Measurements from ENCODE around the gene ARID3B.
"Not testable (repeated sequence)": the region's sequence is repeated elsewhere in the genome, so short reads cannot be mapped to it uniquely, and the experiment has no call there.

Gene ARID3B

DNA sequence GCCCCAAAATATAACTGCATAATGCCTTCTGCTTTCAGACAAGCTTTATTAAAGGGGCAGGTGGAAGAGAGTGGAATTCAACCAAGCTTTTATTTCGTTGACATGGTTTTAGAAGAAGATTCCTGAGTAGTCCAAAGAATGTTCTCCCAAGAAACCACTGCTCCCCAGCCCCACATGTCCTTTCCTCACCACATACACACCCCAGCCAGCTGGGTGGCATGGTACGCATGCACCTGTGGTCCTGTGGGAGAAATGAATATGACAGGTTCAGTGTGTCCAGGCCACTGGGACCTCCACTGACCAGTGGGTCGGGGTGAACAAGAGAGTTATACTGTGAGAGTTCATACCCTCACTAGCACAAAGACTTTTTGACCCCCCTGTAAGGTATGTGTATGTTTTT lies 30.2 kb downstream of the ARID3B start:
- no peak overlapping the region for H3K27ac Mint-ChIP-seq
- peaks cover 12% of the 10 kb centered on the region for H3K4me1 Mint-ChIP-seq (ENCODE audit: low read depth)
- H3K36me3 Mint-ChIP-seq (ENCODE audit: low read depth): peaks cover 52% of the 10 kb centered on the region
- no peaks in the 10 kb centered on the region for H3K27me3 Mint-ChIP-seq
- no peak overlapping the region for H3K4me3 Mint-ChIP-seq
- H3K9me3 Mint-ChIP-seq: no peaks in the 10 kb centered on the region

DNA sequence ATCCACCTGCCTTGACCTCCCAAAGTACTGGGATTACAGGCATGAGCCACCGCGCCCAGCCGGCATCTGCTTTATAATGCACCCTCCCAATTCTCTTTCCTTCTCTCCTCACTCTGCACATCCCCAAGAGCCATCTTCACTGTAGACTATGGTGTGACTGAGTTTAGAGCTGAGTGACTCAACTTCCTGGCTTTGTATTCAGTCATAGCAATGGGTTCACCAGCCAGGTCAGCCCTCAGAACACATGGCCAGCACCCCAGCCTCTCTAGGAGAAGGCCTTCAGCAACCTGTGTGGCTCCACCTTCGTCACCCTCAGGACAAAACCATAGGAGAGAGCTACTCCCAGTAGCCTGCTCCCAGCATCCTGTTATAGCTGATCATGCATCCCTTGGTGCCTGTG lies 33.0 kb downstream of the ARID3B start:
- H3K27ac Mint-ChIP-seq: no peak overlapping the region

DNA sequence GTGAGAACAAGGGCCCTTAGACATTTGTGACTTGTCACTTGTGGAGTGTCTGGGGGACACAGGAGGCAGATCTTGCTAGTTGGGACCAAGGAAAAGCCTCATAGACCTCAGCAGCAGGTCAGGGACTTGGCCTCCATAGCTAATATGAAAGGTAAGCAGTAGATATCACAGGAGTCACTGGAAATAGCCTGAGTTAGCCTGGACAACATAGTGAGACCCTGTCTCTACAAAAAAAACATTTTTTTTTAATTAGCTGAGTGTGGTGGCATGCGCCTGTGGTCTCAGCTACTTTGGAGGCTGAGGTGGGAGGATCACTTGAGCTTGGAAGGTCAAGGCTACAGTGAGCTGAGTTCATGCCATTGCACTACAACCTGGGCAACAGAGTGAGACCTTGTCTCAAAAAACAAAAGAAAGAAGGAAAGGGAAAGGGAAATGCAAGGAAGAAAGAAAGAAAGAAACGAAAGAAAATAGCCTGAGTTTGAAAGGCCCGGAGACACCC lies 37.5 kb downstream of the ARID3B start:
- Mint-ChIP-seq H3K4me3 (no peak overlapping the region), H3K9me3 (no peaks in the 10 kb centered on the region), H3K4me1 (ENCODE audit: low read depth) (no peaks in the 10 kb centered on the region), H3K27me3 (no peaks in the 10 kb centered on the region), H3K27ac (peak overlapping the region; percentile 81), H3K36me3 (ENCODE audit: low read depth) (peaks cover 37% of the 10 kb centered on the region)

More for the DNA sequence above, 33.0 kb downstream of the ARID3B start:
- Mint-ChIP-seq H3K9me3 (no peaks in the 10 kb centered on the region), H3K27me3 (no peaks in the 10 kb centered on the region), H3K4me3 (no peak overlapping the region), H3K36me3 (ENCODE audit: low read depth) (peaks cover 52% of the 10 kb centered on the region), H3K4me1 (ENCODE audit: low read depth) (no peaks in the 10 kb centered on the region)

DNA sequence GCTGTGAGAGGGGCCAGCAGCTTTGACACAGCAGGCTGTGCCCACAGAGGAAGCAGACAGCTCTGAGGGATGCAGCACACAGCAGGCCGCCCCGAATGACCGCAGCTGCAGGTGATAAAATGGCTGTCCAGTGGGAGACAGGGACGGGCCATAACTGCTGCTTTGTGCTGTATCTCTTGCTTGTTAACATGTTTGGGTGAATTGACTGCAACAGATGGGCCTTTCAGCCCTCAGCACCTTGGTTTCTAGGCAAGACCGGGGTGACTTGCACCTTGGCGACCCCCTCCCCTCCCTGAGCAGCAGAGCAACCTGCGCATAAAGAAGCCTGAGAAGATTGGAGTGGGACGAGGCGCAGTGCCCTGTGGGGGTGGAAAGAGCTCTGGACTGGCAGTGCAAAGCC lies 38.0 kb downstream of the ARID3B start:
- no peaks in the 10 kb centered on the region for H3K27me3 Mint-ChIP-seq
- H3K27ac Mint-ChIP-seq: peak overlapping the region; percentile 81
- H3K4me1 Mint-ChIP-seq (ENCODE audit: low read depth): no peaks in the 10 kb centered on the region
- H3K4me3 Mint-ChIP-seq: no peak overlapping the region
- no peaks in the 10 kb centered on the region for H3K9me3 Mint-ChIP-seq
- peaks cover 34% of the 10 kb centered on the region for H3K36me3 Mint-ChIP-seq (ENCODE audit: low read depth)

DNA sequence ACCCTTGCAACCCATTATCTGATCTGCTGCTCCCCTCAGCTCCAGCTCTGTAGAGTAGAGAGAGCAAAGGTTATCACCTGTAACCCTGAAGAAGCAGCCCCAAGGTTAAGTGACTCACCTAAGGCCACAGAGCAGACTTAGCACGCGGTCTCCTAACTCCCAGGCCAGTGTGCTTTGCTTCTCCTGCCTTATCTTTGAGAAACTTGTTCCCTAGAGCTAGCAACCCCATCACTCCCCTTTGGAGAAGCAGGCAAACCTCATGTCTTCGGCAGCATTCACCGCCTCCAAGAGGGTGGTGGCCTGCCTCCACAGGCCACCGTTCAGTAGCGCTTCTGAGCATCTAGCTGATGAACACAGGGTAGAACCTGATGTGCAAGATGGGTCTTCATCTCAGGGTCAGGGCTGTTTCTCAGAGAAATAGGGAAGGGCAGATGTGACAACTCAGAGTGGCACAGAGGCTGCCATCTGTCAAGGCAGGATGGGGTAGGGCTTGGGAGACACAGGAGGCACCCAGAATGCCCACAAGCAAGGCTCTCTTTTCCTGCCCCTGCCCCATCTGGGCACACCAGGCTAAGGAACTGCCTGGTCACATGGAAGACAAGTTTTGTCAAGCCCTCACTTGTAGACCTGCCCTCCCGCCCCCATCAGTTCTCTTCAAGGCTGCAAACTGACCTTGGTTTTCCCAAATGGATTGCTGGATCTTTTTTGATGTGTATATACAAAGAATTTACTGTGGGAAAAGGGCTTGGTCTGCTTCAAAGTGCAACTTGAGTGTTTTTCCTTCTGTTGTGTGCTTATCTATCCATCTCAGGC lies 39.7 kb downstream of the ARID3B start:
- Mint-ChIP-seq H3K4me3 (no peak overlapping the region), H3K27me3 (no peaks in the 10 kb centered on the region), H3K4me1 (ENCODE audit: low read depth) (no peaks in the 10 kb centered on the region), H3K9me3 (no peaks in the 10 kb centered on the region), H3K27ac (no peak overlapping the region), H3K36me3 (ENCODE audit: low read depth) (peaks cover 23% of the 10 kb centered on the region)

DNA sequence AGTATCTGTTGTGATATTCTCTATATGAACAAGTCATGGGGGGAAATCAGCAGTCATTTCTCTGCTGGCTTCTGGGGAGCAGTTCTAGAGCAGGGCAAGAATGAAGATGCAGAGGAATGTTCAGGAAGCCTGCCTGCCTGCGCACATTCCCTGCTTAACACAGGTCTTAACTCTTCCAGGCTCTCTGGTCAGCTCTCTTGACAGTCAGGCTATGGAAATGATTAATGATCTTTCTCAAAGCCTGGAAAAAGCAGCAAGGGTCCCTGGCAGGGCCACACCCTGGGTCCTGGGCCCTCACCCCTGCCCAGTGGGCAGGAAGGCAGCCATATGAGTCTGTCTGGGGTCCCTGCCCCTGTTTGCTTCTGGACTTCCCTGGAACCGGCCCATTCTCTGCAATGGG lies 43.2 kb downstream of the ARID3B start:
- H3K4me3 Mint-ChIP-seq: no peak overlapping the region
- no peak overlapping the region for H3K27ac Mint-ChIP-seq
- H3K27me3 Mint-ChIP-seq: no peaks in the 10 kb centered on the region
- peaks cover 12% of the 10 kb centered on the region for H3K36me3 Mint-ChIP-seq (ENCODE audit: low read depth)
- no peaks in the 10 kb centered on the region for H3K4me1 Mint-ChIP-seq (ENCODE audit: low read depth)
- H3K9me3 Mint-ChIP-seq: no peaks in the 10 kb centered on the region

DNA sequence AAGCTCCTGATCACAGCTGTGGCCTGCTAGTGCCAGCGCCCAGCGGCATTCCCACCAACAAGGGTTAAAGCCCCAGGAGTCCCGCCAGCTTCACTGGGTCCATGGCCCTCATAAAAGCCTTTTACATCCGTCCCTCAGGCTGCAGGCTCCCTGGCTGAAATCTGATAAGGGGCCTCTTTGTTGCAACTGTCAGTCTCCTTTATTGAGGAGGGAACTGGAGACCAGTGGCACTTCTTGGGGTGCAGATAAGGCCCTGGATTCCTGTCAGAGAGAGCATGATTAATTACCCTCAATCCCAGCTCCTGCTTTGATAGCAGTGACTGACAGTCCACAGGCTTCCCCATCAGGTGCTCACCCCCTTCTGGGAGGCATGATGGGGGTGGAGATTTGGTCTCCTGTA lies 43.8 kb downstream of the ARID3B start:
- H3K27me3 Mint-ChIP-seq: no peaks in the 10 kb centered on the region
- peaks cover 10% of the 10 kb centered on the region for H3K36me3 Mint-ChIP-seq (ENCODE audit: low read depth)
- H3K4me3 Mint-ChIP-seq: no peak overlapping the region
- H3K9me3 Mint-ChIP-seq: no peaks in the 10 kb centered on the region
- H3K4me1 Mint-ChIP-seq (ENCODE audit: low read depth): no peaks in the 10 kb centered on the region
- H3K27ac Mint-ChIP-seq: no peak overlapping the region

DNA sequence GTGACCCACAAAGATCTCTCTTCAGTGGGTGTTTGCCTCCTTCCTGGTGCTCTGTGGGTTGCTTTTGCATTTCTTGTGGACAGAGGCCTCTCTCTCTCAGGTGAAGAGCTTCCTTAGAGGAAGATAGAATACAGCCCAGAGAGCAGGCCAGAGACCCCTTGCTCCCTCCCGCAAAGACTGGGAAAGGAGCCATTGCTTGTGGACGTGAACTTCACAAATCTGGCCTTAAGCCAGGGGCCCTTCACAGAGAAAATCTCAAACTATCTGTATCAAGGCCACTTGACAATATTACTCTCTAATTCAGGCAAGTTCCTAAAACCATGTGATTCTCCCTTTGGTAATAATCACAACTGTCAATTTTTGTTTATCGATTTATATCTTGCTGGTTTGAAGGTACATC lies 44.2 kb downstream of the ARID3B start:
- H3K4me1 Mint-ChIP-seq (ENCODE audit: low read depth): no peaks in the 10 kb centered on the region
- no peaks in the 10 kb centered on the region for H3K9me3 Mint-ChIP-seq
- H3K36me3 Mint-ChIP-seq (ENCODE audit: low read depth): peaks cover 14% of the 10 kb centered on the region

DNA sequence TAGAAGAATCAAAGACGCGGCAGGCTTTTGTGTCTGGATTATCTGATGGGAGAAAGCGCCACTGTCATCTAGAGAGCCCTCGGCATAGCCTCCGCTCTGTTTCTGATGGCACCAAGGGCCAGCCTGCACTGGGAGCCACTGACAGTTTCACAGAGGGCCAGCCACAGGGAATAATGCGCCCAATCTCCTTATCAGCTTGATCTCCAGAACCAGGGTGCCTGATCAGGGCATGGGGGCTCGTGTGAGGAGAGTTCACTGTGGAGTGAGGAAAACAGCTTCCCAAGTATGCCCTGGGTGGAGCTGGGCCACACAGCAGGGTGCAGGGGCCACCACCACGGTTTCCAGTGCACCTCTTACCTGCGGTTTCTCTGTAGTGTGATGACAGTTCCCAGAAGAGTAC lies 44.8 kb downstream of the ARID3B start:
- Mint-ChIP-seq H3K27ac (no peak overlapping the region), H3K27me3 (no peaks in the 10 kb centered on the region), H3K4me3 (no peak overlapping the region), H3K9me3 (no peaks in the 10 kb centered on the region), H3K4me1 (ENCODE audit: low read depth) (no peaks in the 10 kb centered on the region), H3K36me3 (ENCODE audit: low read depth) (peaks cover 19% of the 10 kb centered on the region)

More for the DNA sequence above, 44.2 kb downstream of the ARID3B start:
- Mint-ChIP-seq H3K27me3 (no peaks in the 10 kb centered on the region), H3K27ac (no peak overlapping the region), H3K4me3 (no peak overlapping the region)

DNA sequence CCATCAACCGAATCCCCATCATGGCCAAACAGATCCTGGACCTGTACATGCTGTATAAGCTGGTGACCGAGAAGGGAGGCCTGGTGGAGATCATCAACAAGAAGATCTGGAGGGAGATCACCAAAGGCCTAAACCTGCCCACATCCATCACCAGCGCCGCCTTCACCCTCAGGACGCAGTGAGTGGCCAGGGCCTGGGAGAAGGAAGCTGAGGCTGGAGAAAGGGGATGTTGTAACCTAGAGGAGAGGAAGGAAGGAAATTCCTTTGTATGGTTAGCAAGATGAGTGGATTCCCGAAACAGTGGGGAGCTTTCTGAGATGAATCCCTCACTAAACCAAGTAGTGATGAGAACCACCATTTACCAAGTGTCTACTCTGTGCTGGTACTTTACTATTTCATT lies 48.8 kb downstream of the ARID3B start:
- Mint-ChIP-seq H3K9me3 (no peaks in the 10 kb centered on the region), H3K36me3 (ENCODE audit: low read depth) (peaks cover 37% of the 10 kb centered on the region), H3K4me1 (ENCODE audit: low read depth) (no peaks in the 10 kb centered on the region), H3K27me3 (no peaks in the 10 kb centered on the region), H3K27ac (no peak overlapping the region), H3K4me3 (no peak overlapping the region)

DNA sequence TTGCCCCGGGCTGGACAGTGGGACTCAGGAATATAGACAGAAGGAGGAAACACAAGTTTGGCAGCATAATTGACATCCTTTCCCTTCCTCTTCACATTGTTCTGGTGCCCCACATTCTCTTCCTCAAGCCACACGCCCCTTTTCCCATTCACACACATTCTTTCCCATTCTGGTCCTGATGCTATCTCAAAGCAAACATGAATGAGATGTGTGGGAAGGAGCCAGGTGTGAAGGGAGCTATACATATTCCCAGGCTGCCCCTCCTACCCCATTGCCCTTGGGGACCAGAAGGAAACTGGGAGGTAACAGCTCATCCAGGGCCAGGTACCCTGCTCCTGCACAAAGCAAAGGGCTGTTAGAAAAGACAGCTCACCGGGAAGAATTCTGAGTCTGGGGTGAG lies 51.2 kb downstream of the ARID3B start:
- no peak overlapping the region for H3K4me3 Mint-ChIP-seq
- H3K27me3 Mint-ChIP-seq: no peaks in the 10 kb centered on the region
- no peak overlapping the region for H3K27ac Mint-ChIP-seq
- no peaks in the 10 kb centered on the region for H3K4me1 Mint-ChIP-seq (ENCODE audit: low read depth)
- H3K36me3 Mint-ChIP-seq (ENCODE audit: low read depth): peaks cover 34% of the 10 kb centered on the region
- H3K9me3 Mint-ChIP-seq: no peaks in the 10 kb centered on the region

DNA sequence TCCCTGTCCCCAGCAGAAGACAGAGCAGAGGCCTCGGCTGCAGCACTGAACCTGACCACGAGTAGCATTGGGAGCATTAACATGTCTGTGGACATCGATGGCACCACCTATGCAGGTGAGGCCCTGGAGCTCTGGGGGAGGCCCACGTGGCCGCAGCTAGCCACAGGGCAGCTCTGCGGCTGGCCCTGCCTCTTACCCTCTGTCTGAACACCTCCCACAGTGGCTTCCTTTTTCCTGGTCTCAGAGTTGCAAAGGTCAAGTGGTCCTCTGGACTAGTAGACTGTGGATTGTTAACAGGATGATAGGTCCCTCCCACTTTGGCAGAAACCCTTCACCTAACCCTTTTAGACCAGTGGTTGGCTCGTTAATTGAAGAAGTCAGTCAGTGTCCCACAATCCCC lies 52.1 kb downstream of the ARID3B start:
- Mint-ChIP-seq H3K27me3 (no peaks in the 10 kb centered on the region), H3K4me1 (ENCODE audit: low read depth) (peaks cover 5% of the 10 kb centered on the region), H3K9me3 (no peaks in the 10 kb centered on the region), H3K27ac (no peak overlapping the region), H3K36me3 (ENCODE audit: low read depth) (peaks cover 43% of the 10 kb centered on the region), H3K4me3 (no peak overlapping the region)

DNA sequence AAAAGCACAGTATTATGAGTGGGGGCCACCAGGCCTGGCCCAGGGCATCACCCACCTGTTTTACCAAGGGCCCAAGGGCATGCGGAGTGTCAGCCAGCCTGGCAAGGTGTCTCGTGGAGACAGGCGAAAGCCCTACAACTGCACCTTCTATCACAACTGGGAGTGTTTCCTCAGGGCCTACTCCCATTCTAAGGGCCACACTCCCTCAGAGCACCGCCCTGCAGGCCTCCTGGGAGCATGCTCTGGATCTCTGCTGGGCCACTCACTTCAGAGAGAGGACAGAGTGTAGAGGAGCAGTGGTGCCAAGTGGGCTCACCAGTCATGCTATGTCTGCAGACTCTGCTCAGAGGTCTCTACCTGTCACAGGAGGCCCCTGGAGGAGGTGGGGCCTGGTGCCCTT lies 53.4 kb downstream of the ARID3B start:
- Mint-ChIP-seq H3K27ac (peak overlapping the region; percentile 58), H3K27me3 (no peaks in the 10 kb centered on the region), H3K4me3 (no peak overlapping the region), H3K36me3 (ENCODE audit: low read depth) (peaks cover 49% of the 10 kb centered on the region), H3K4me1 (ENCODE audit: low read depth) (peaks cover 18% of the 10 kb centered on the region), H3K9me3 (no peaks in the 10 kb centered on the region)

DNA sequence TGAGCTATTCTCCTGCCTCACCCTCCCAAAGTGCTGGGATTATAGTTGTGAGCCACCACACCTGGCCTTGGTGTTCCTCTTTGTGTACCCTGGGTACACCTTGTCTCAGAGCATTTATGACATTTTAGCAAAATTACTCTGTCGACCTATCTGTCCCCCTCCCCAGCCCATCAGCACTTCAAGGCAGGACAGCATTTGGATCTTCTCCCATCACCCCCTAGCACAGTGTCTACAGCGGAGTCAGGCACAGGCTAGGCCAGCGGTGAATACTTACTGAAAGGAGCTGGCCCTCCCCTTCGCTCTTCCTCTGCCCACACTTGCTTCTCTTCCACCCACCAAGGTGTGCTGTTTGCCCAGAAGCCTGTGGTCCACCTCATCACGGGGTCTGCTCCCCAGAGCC lies 54.3 kb downstream of the ARID3B start:
- H3K36me3 Mint-ChIP-seq (ENCODE audit: low read depth): peaks cover 42% of the 10 kb centered on the region
- peaks cover 21% of the 10 kb centered on the region for H3K4me1 Mint-ChIP-seq (ENCODE audit: low read depth)
- H3K27ac Mint-ChIP-seq: no peak overlapping the region
- H3K27me3 Mint-ChIP-seq: no peaks in the 10 kb centered on the region
- H3K4me3 Mint-ChIP-seq: no peak overlapping the region
- no peaks in the 10 kb centered on the region for H3K9me3 Mint-ChIP-seq

DNA sequence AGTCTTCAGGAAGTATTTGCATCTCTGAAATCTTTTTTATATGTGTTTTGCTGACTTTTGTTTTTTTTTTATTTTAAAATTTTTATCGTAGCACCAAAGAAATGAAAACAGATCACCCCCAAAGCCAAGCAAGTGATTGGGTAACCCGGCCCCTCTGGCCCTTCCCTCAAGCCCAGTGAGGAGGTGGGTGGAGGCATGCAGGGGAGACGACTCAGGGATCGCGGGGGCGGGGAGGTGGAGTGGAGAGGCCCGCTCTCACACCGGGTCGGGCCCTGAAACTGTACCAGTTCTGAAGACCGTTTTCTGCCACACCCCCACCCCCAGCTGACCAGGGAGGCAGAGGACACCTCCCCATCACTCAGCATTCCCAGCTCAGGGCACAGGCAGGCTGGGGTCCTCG lies 55.7 kb downstream of the ARID3B start:
- H3K4me3 Mint-ChIP-seq, H3K9me3 Mint-ChIP-seq, H3K27me3 Mint-ChIP-seq: not testable (repeated sequence)
- peak overlapping the region; percentile 40 for H3K27ac Mint-ChIP-seq
- H3K4me1 Mint-ChIP-seq (ENCODE audit: low read depth): peaks cover 21% of the 10 kb centered on the region
- peaks cover 34% of the 10 kb centered on the region for H3K36me3 Mint-ChIP-seq (ENCODE audit: low read depth)

DNA sequence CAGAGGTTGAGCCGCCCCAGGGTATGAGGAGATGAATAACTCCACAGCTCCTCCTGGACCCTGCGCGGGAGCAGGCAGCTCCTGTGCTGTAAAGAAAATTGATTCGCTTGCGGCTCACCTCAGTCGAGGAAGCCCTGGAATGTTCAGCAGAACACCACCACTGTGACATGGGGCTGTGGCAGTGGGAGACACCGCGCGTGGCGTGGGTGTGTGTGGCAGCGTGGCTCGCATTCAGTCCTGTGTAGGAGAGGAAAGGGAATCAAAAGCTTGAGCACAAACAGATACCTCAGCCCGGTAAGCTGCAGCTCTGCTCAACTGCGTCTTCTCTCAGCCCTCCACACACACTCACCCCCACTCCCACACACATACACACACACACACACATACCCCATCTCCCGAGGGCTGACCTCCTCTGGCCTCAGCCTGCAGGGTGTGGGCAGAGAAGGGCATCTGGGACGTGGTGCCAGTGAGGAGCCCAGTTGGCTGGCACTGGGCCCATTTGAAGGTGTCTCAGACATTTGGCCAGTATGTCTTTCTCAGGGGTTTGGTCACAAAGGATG lies 56.2 kb downstream of the ARID3B start:
- not testable (repeated sequence) for H3K27ac Mint-ChIP-seq, H3K27me3 Mint-ChIP-seq, H3K9me3 Mint-ChIP-seq, H3K4me3 Mint-ChIP-seq
- peaks cover 21% of the 10 kb centered on the region for H3K4me1 Mint-ChIP-seq (ENCODE audit: low read depth)
- H3K36me3 Mint-ChIP-seq (ENCODE audit: low read depth): peaks cover 31% of the 10 kb centered on the region
